HEK293 (cell line): ENCODE data around the gene TMEM232.

Experiments used
- CTCF ChIA-PET: fragments of 350-600 bp; formaldehyde crosslinking; extraction: SDS; loops from one replicate; lab custom pipeline; 2021; ENCODE audit warnings: antibody characterized with exemption; lab: Yijun Ruan, JAX
- POLR2A ChIA-PET: fragments of 300-600 bp; formaldehyde crosslinking; extraction: SDS; loops from one replicate; lab custom pipeline; 2020; ENCODE audit warnings: antibody characterized with exemption, inconsistent platforms; lab: Yijun Ruan, JAX
- H3K27ac ChIP-seq: fragments of 200-500 bp; sonication (Bioruptor generic); 2 replicates; pipeline ENCODE4 v1.5.1; 2014; ENCODE audit warnings: low read depth, low read length, control low read depth, inconsistent platforms; ENCODE audit errors: extremely low read depth
- H3K36me3 ChIP-seq, 2 experiments: fragments of 200-500 bp in 1 of 2; sonication (Bioruptor generic) in 1 of 2; 1 replicate in 1 of 2; 2 replicates in 1 of 2; pipeline ENCODE4 v1.5.1; 2014 to 2017; ENCODE audit warnings: inconsistent platforms in 2 of 2, low read length in 2 of 2; ENCODE audit not compliant: control insufficient read depth in 2 of 2, insufficient read depth in 1 of 2
- H3K4me1 ChIP-seq: fragments of 200-500 bp; sonication (Bioruptor generic); 2 replicates; pipeline ENCODE4 v1.5.1; 2014; ENCODE audit warnings: mild to moderate bottlenecking, low read length, inconsistent platforms; ENCODE audit not compliant: control insufficient read depth, insufficient read depth
- H3K4me3 ChIP-seq: 2 replicates; pipeline ENCODE4 v1.5.1; 2011; ENCODE audit warnings: low read depth, mild to moderate bottlenecking, control low read depth, low read length, moderate library complexity
- H3K9me3 ChIP-seq: fragments of 200-500 bp; sonication (Bioruptor generic); 2 replicates; pipeline ENCODE4 v1.5.1; 2014; ENCODE audit warnings: low read depth, low read length, inconsistent platforms; ENCODE audit not compliant: control insufficient read depth, insufficient read depth
- BCL11B ChIP-seq: fragments of 450-650 bp; formaldehyde crosslinking; IDR thresholded peaks from 2 replicates; pipeline ENCODE4 v1.5.1; 2016; ENCODE audit warnings: low read depth, missing biosample characterization, missing genetic modification characterization
- GLIS1 ChIP-seq: fragments of 450-650 bp; formaldehyde crosslinking; IDR thresholded peaks from 2 replicates; pipeline ENCODE4 v1.5.1; 2016; ENCODE audit warnings: missing biosample characterization, missing genetic modification characterization
- IKZF3 ChIP-seq: fragments of 450-650 bp; IDR thresholded peaks from 2 replicates; pipeline ENCODE4 v1.5.0; 2018; ENCODE audit warnings: missing biosample characterization, mild to moderate bottlenecking, missing genetic modification characterization, moderate library complexity
- MYNN ChIP-seq: fragments of 450-650 bp; formaldehyde crosslinking; IDR thresholded peaks from 2 replicates; pipeline ENCODE4 v1.5.1; 2016; ENCODE audit warnings: missing biosample characterization, missing genetic modification characterization, borderline replicate concordance
- PATZ1 ChIP-seq: fragments of 450-650 bp; formaldehyde crosslinking; IDR thresholded peaks from 2 replicates; pipeline ENCODE4 v1.5.1; 2016; ENCODE audit warnings: missing biosample characterization, missing genetic modification characterization
- WT1 ChIP-seq: fragments of 450-650 bp; formaldehyde crosslinking; IDR thresholded peaks from 2 replicates; pipeline ENCODE4 v1.5.1; 2016; ENCODE audit warnings: missing biosample characterization, missing genetic modification characterization
- ZFP41 ChIP-seq: fragments of 450-650 bp; formaldehyde crosslinking; IDR thresholded peaks from 2 replicates; pipeline ENCODE4 v1.5.1; 2016; ENCODE audit warnings: missing biosample characterization, missing genetic modification characterization, borderline replicate concordance
- ZNF132 ChIP-seq: fragments of 450-650 bp; formaldehyde crosslinking; IDR thresholded peaks from 2 replicates; pipeline ENCODE4 v1.5.1; 2017; ENCODE audit warnings: missing biosample characterization, missing genetic modification characterization, borderline replicate concordance
- ZNF148 ChIP-seq: fragments of 450-650 bp; formaldehyde crosslinking; IDR thresholded peaks from 2 replicates; pipeline ENCODE4 v1.5.0; 2017; ENCODE audit warnings: missing biosample characterization, missing genetic modification characterization, borderline replicate concordance
- ZNF248 ChIP-seq: fragments of 450-650 bp; formaldehyde crosslinking; IDR thresholded peaks from 2 replicates; pipeline ENCODE4 v1.5.1; 2017; ENCODE audit warnings: missing biosample characterization, missing genetic modification characterization
- ZNF280C ChIP-seq: fragments of 450-650 bp; formaldehyde crosslinking; IDR thresholded peaks from 2 replicates; pipeline ENCODE4 v1.5.1; 2016; ENCODE audit warnings: missing biosample characterization, missing genetic modification characterization
- ZNF311 ChIP-seq: fragments of 450-650 bp; formaldehyde crosslinking; IDR thresholded peaks from 2 replicates; pipeline ENCODE4 v1.5.1; 2017; ENCODE audit warnings: missing biosample characterization, missing genetic modification characterization, borderline replicate concordance
- ZNF341 ChIP-seq: fragments of 450-650 bp; formaldehyde crosslinking; IDR thresholded peaks from 2 replicates; pipeline ENCODE4; 2016; ENCODE audit warnings: low read depth, missing biosample characterization, missing genetic modification characterization
- ZNF391 ChIP-seq: fragments of 450-650 bp; formaldehyde crosslinking; IDR thresholded peaks from 2 replicates; pipeline ENCODE4 v1.5.1; 2016; ENCODE audit warnings: low read depth, missing biosample characterization, missing genetic modification characterization, borderline replicate concordance
- ZNF488 ChIP-seq: fragments of 450-650 bp; formaldehyde crosslinking; IDR thresholded peaks from 2 replicates; pipeline ENCODE4 v1.5.1; 2016; ENCODE audit warnings: missing biosample characterization, missing genetic modification characterization
- ZNF530 ChIP-seq: fragments of 450-650 bp; formaldehyde crosslinking; IDR thresholded peaks from 2 replicates; pipeline ENCODE4 v1.5.1; 2016; ENCODE audit warnings: low read depth, missing biosample characterization, missing genetic modification characterization
- ZNF580 ChIP-seq: fragments of 450-650 bp; formaldehyde crosslinking; IDR thresholded peaks from 2 replicates; pipeline ENCODE4 v1.5.1; 2016; ENCODE audit warnings: missing biosample characterization, missing genetic modification characterization
- ZNF585B ChIP-seq: fragments of 450-650 bp; formaldehyde crosslinking; IDR thresholded peaks from 2 replicates; pipeline ENCODE4 v1.5.1; 2016; ENCODE audit warnings: missing biosample characterization, missing genetic modification characterization
- ZNF660 ChIP-seq: fragments of 450-650 bp; IDR thresholded peaks from 2 replicates; pipeline ENCODE4 v1.5.1; 2018; ENCODE audit warnings: missing biosample characterization, mild to moderate bottlenecking, missing genetic modification characterization
- ZNF670 ChIP-seq: fragments of 450-650 bp; formaldehyde crosslinking; IDR thresholded peaks from 2 replicates; pipeline ENCODE4 v1.5.1; 2016; ENCODE audit warnings: missing biosample characterization, missing genetic modification characterization, low read depth
- ZNF707 ChIP-seq: fragments of 450-650 bp; formaldehyde crosslinking; IDR thresholded peaks from 2 replicates; pipeline ENCODE4 v1.5.1; 2016; ENCODE audit warnings: missing biosample characterization, missing genetic modification characterization
- ZNF777 ChIP-seq: fragments of 450-650 bp; formaldehyde crosslinking; IDR thresholded peaks from 2 replicates; pipeline ENCODE4 v1.5.1; 2017; ENCODE audit warnings: missing biosample characterization, missing genetic modification characterization, borderline replicate concordance
- ZNF792 ChIP-seq: fragments of 450-650 bp; formaldehyde crosslinking; IDR thresholded peaks from 2 replicates; pipeline ENCODE4 v1.5.1; 2016; ENCODE audit warnings: missing biosample characterization, missing genetic modification characterization
- ZSCAN30 ChIP-seq: fragments of 450-650 bp; IDR thresholded peaks from 2 replicates; pipeline ENCODE4 v1.5.1; 2018; ENCODE audit warnings: missing biosample characterization, mild to moderate bottlenecking, missing genetic modification characterization, moderate library complexity

TMEM232 gene

GRCh38 chr5:110687485-110687884, 39.0 kb downstream of the TMEM232 start (continued):
- TF ChIP-seq ZNF280C (no peak), ZNF660 (tag by site-specific recombination) (no peak), ZNF670 (tag by site-specific recombination) (no peak), ZNF707 (tag by site-specific recombination) (no peak), ZNF132 (no peak), ZNF488 (tag by site-specific recombination) (no peak), ZFP41 (tag by site-specific recombination) (no peak), ZNF248 (tag by site-specific recombination) (no peak), ZSCAN30 (no peak)

- H3K27ac ChIP-seq, result no peak overlapping the region
- no peak overlapping the region for H3K4me3 ChIP-seq
- TF ChIP-seq GLIS1 (tag by site-specific recombination) (no peak), ZNF580 (no peak), ZNF585B (no peak), ZNF530 (tag by site-specific recombination) (no peak), WT1 (tag by site-specific recombination) (no peak), ZNF792 (tag by site-specific recombination) (no peak), ZNF148 (tag by site-specific recombination) (no peak)
- H3K36me3 ChIP-seq, result no peaks in the 10 kb centered on the region
- no peaks in the 10 kb centered on the region for H3K4me1 ChIP-seq
- no peaks in the 10 kb centered on the region for H3K9me3 ChIP-seq
- CTCF ChIA-PET, result no interaction called here
- POLR2A ChIA-PET, result no interaction called here
Observed at GRCh38 chr5:110686270-110686669, 40.2 kb downstream of the TMEM232 start.

GRCh38 chr5:110681953-110682352, 44.5 kb downstream of the TMEM232 start:
- ChIA-PET CTCF (no interaction called here), POLR2A (no interaction called here)
- H3K36me3 ChIP-seq, result no peaks in the 10 kb centered on the region
- TF ChIP-seq BCL11B (tag by site-specific recombination) (no peak), ZNF341 (no peak), IKZF3 (tag by site-specific recombination) (no peak), PATZ1 (tag by site-specific recombination) (no peak), ZNF391 (tag by site-specific recombination) (no peak), ZNF311 (no peak), ZNF777 (tag by site-specific recombination) (no peak), MYNN (no peak)

More at GRCh38 chr5:110681953-110682352, 44.5 kb downstream of the TMEM232 start:
- H3K4me1 ChIP-seq, result no peaks in the 10 kb centered on the region
- no peak overlapping the region for H3K27ac ChIP-seq
- H3K9me3 ChIP-seq, result no peaks in the 10 kb centered on the region
- no peak overlapping the region for H3K4me3 ChIP-seq
